B cell (primary cell): ENCODE results near the gene TFDP1.

Experiments used
- EZH2 ChIP-seq: IDR thresholded peaks from 2 replicates; pipeline ENCODE4 v1.6.1; 2012; ENCODE audit warnings: borderline replicate concordance, low read depth, mild to moderate bottlenecking, moderate library complexity, low read length; ENCODE audit not compliant: insufficient read depth, poor library complexity, severe bottlenecking
- TF ChIP-seq, protein P1 (sequence below): fragments of 200-600 bp; IDR thresholded peaks from one replicate; pipeline ENCODE4 v1.8.0; 2022; ENCODE audit warnings: antibody characterized with exemption, mild to moderate bottlenecking

GRCh38 chr13:113624235-113624587 lies 39.7 kb downstream of the TFDP1 start:
- TF ChIP-seq EZH2 = no peak
- TF ChIP-seq, protein P1, sequence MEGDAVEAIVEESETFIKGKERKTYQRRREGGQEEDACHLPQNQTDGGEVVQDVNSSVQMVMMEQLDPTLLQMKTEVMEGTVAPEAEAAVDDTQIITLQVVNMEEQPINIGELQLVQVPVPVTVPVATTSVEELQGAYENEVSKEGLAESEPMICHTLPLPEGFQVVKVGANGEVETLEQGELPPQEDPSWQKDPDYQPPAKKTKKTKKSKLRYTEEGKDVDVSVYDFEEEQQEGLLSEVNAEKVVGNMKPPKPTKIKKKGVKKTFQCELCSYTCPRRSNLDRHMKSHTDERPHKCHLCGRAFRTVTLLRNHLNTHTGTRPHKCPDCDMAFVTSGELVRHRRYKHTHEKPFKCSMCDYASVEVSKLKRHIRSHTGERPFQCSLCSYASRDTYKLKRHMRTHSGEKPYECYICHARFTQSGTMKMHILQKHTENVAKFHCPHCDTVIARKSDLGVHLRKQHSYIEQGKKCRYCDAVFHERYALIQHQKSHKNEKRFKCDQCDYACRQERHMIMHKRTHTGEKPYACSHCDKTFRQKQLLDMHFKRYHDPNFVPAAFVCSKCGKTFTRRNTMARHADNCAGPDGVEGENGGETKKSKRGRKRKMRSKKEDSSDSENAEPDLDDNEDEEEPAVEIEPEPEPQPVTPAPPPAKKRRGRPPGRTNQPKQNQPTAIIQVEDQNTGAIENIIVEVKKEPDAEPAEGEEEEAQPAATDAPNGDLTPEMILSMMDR = no peak
